ENCODE data around the gene CREB3L1. TPM values are rescaled to one million over a fixed set of nuclear protein-coding genes. Genes with fewer than 3 reads are reported as not detected.

The CREB3L1 gene
- total RNA-seq, 1 donor from 2014 or later, result 0.53 TPM

DNA sequence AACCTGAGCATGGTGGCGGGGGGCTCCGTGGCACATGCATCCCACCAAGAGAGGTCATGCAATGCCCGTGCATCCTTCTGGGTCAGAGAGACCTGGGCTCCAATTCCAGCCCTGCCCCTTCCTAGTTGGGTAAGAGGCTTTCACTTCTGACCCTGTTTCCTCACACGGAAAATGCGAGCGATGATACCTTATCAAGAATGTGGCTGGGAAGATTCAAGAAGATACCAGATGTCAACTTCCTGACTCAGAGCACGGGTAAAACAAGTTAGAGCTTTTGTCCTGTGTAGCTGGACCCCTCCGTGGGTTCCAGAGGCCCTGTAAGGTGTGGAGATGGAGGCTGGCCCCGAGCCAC is 61.1 kb downstream of the CREB3L1 start:
- FAIRE-seq, result no peak
- TF ChIP-seq, protein P1, sequence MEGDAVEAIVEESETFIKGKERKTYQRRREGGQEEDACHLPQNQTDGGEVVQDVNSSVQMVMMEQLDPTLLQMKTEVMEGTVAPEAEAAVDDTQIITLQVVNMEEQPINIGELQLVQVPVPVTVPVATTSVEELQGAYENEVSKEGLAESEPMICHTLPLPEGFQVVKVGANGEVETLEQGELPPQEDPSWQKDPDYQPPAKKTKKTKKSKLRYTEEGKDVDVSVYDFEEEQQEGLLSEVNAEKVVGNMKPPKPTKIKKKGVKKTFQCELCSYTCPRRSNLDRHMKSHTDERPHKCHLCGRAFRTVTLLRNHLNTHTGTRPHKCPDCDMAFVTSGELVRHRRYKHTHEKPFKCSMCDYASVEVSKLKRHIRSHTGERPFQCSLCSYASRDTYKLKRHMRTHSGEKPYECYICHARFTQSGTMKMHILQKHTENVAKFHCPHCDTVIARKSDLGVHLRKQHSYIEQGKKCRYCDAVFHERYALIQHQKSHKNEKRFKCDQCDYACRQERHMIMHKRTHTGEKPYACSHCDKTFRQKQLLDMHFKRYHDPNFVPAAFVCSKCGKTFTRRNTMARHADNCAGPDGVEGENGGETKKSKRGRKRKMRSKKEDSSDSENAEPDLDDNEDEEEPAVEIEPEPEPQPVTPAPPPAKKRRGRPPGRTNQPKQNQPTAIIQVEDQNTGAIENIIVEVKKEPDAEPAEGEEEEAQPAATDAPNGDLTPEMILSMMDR (IDR thresholded peaks at IDR 0.05; ENCODE audit: insufficient read depth, low read length, severe bottlenecking), result no peak
- peaks cover 2% of the 10 kb centered on the region for H3K27me3 ChIP-seq (ENCODE audit: control insufficient read depth, insufficient read depth, low read length)
- DNase-seq (ENCODE audit: low read depth), result no peak
- no peaks in the 10 kb centered on the region for H3K36me3 ChIP-seq (ENCODE audit: control insufficient read depth, insufficient read depth, low read length)
- no peak overlapping the region for H3K4me3 ChIP-seq (ENCODE audit: low read depth, low read length)

DNA sequence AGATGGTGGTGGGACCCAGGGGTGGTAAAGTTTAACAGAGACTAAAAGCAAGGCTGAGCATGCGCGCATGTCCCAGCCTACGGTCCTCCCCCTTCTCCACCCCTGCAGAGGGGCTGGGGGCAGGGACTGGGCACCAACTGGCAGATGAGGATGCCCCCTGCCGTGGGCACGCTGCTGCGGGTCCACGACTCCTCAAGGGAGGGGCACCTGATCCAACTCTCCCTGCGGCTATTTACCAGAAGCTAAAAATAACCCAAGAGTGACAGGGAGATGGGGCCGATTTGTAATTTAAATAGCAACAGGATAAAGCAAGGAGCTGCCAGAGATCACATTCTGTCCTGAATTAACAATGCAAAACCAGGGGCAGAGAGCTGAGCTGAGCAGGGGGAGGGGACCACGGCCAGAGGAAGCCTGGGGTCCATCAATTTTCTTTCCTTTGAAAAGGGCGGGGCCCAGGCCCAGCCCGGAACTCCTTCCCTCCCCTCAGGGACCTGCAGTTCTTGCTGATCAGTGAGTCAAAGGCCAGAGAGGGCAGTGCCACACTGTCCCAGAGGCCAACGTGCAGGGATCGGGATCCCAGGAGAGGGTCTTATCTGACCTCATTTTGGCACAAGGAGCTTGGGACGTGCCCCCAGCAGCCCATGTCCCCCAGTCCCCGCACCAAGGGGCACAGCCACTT is 61.7 kb downstream of the CREB3L1 start:
- no peaks in the 10 kb centered on the region for H3K36me3 ChIP-seq (ENCODE audit: control insufficient read depth, insufficient read depth, low read length)
- H3K27me3 ChIP-seq (ENCODE audit: control insufficient read depth, insufficient read depth, low read length), result no peaks in the 10 kb centered on the region
- no peak for FAIRE-seq
- no peak overlapping the region for H3K4me3 ChIP-seq (ENCODE audit: low read depth, low read length)
- TF ChIP-seq, protein P1 (IDR thresholded peaks at IDR 0.05; ENCODE audit: insufficient read depth, low read length, severe bottlenecking), result no peak
- DNase-seq (ENCODE audit: low read depth), result no peak

DNA sequence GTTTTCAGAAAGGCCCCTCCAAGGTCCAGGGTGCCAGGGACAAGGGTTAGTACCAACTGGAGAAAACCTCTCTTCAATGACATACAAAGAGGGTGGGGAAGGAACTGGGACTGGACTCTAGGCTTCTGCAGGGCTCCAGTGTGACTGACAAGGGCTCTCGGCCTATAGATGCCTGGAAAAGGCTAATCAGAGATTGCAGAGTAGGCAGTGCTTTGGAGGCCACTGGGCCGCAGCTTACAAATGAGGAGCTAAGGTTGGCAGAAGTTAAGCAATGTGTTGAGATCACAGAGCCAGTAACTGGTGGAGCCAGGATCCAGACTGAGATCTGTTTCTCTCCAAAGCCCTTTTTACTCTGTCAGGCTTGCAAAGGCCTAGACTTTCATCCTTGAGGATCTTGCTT is 62.4 kb downstream of the CREB3L1 start:
- no peak for FAIRE-seq
- Histone ChIP-seq H3K27me3 (ENCODE audit: control insufficient read depth, insufficient read depth, low read length) (no peaks in the 10 kb centered on the region), H3K36me3 (ENCODE audit: control insufficient read depth, insufficient read depth, low read length) (no peaks in the 10 kb centered on the region), H3K4me3 (ENCODE audit: low read depth, low read length) (no peak overlapping the region)
- DNase-seq (ENCODE audit: low read depth), result no peak
- TF ChIP-seq, protein P1 (IDR thresholded peaks at IDR 0.05; ENCODE audit: insufficient read depth, low read length, severe bottlenecking), result no peak

DNA sequence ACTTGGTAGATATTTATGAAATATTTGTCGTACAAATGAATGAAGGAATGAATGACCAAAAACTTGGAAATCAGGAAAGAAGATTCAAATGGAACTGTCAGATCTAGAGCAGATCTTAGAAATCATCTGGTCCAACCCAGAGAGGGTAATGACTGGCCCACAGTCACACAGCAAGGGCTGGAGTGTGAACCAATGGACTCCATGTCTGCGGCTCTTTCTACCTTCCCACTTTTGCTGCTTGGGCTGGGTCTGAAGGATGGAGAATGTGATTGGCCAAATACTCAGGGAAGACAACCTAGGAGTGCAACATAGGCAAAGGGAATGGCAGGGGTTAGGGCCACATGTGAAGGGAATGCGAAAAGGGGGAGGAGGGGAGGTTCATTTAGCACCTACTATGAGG is 64.0 kb downstream of the CREB3L1 start:
- TF ChIP-seq, protein P1 (IDR thresholded peaks at IDR 0.05; ENCODE audit: insufficient read depth, low read length, severe bottlenecking), result no peak
- DNase-seq (ENCODE audit: low read depth), result no peak
- no peak for FAIRE-seq
- H3K36me3 ChIP-seq (ENCODE audit: control insufficient read depth, insufficient read depth, low read length), result no peaks in the 10 kb centered on the region
- H3K27me3 ChIP-seq (ENCODE audit: control insufficient read depth, insufficient read depth, low read length), result no peaks in the 10 kb centered on the region
- H3K4me3 ChIP-seq (ENCODE audit: low read depth, low read length), result no peak overlapping the region

DNA sequence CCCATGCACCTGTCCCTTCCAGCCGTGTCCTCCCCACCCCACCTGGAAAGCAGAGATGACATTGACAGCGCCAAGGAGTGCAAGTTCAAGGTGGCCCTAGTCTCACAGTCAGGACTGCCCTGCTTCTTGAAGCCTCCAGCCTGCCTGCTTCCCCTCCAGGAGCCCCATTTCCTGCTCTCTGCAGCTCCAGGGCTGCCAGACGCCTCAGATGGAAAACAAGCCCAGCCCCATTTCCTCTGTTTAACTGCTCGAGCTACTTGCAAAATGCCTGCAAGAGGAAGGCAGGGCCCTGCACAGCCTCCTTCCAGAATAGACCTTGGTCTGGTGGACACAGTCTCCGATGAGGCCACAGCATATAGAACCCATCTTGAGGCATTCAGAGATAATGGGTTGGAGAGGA is 64.8 kb downstream of the CREB3L1 start:
- TF ChIP-seq, protein P1 (IDR thresholded peaks at IDR 0.05; ENCODE audit: insufficient read depth, low read length, severe bottlenecking), result no peak
- Histone ChIP-seq H3K36me3 (ENCODE audit: control insufficient read depth, insufficient read depth, low read length) (no peaks in the 10 kb centered on the region), H3K27me3 (ENCODE audit: control insufficient read depth, insufficient read depth, low read length) (no peaks in the 10 kb centered on the region), H3K4me3 (ENCODE audit: low read depth, low read length) (no peak overlapping the region)
- FAIRE-seq (no peak), DNase-seq (ENCODE audit: low read depth) (no peak)

DNA sequence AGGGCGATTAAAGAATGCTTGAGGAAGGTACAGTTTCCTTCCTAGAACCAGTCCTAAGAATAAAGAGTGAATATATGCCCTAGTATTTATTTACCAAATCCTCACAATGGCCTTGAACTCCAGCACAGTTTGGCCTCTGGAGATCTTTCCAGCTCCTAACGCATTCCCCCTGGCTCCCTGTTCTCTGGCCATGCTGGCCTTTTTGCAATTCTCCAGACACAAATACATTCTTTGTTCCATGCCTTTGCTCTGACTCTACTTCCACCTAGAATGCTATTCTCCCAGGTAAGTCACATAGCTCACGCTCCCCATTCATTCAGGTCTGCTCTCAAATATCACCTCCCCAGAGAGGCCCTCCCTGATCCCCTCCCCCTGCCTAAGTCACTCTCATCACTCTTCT is 66.1 kb downstream of the CREB3L1 start:
- TF ChIP-seq, protein P1 (IDR thresholded peaks at IDR 0.05; ENCODE audit: insufficient read depth, low read length, severe bottlenecking), result no peak
- DNase-seq (ENCODE audit: low read depth) (peak; percentile 39), FAIRE-seq (no peak)
- no peaks in the 10 kb centered on the region for H3K27me3 ChIP-seq (ENCODE audit: control insufficient read depth, insufficient read depth, low read length)
- H3K4me3 ChIP-seq (ENCODE audit: low read depth, low read length), result no peak overlapping the region
- H3K36me3 ChIP-seq (ENCODE audit: control insufficient read depth, insufficient read depth, low read length), result peaks cover under 1% of the 10 kb centered on the region

Data from bronchial epithelial cell (primary cell).